Thyroid gland (tissue), 4 donors: ENCODE results near the gene KYNU.

Experiments used
- CTCF ChIP-seq, 6 experiments: fragments of 200-600 bp in 3 of 6; fragments of 450-650 bp in 3 of 6; sonication (generic) in 3 of 6; IDR thresholded peaks; one replicate each; pipeline ENCODE4 v1.5.1; 2016 to 2019; ENCODE audit warnings: antibody characterized with exemption in 6 of 6, mild to moderate bottlenecking in 2 of 6, inconsistent platforms in 1 of 6, moderate library complexity in 1 of 6
- POLR2A ChIP-seq, 2 donors: fragments of 450-650 bp; IDR thresholded peaks; one replicate each; pipeline ENCODE4 v1.6.1; 2017; ENCODE audit warnings: antibody characterized with exemption in 2 of 2, mild to moderate bottlenecking in 2 of 2, moderate library complexity in 1 of 2

DNA sequence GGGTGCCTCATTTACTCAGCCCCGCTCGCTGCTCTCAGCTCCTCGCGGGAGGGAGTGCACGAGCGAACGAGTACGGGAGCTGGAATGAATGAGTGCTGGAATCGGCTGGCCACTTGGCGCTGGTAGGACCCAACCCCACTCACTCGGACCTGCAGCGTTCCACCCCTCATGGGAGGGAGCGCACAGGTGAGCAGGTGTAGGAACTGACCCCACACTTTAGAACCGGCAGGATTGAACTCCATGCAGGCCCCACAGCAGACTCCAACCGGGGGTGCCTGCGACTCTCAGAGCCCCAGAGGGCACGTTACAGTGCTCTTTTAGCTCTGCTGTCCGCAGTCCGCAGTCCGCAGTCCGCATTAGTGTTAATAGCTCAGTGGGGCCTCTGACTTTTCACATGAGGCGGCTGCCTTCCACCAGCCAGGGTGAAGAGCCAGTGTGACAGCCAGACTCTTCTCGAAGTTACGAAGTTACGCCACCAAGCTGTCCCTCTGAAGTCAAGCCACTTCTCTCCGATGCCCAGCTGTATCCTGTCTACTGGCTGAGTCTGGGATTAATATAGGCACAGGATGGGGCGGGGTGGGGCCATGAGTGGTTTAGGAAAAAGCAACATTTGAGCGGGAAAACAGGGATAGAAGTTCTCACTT is 149.1 kb downstream of the KYNU start:
- TF ChIP-seq POLR2A (IDR thresholded peaks at IDR 0.05): no peak
- no peak for TF ChIP-seq CTCF (IDR thresholded peaks at IDR 0.05)
